Measurements from ENCODE around the gene TNRC6B. TPM values are rescaled to one million over a fixed set of nuclear protein-coding genes. Genes with fewer than 3 reads are reported as not detected.
"Not testable (repeated sequence)": the region's sequence is repeated elsewhere in the genome, so short reads cannot be mapped to it uniquely, and the experiment has no call there.

TNRC6B gene
- total and polyA plus RNA-seq, 2 donors from 2014 or later, result 2.7 to 63.2 TPM

DNA sequence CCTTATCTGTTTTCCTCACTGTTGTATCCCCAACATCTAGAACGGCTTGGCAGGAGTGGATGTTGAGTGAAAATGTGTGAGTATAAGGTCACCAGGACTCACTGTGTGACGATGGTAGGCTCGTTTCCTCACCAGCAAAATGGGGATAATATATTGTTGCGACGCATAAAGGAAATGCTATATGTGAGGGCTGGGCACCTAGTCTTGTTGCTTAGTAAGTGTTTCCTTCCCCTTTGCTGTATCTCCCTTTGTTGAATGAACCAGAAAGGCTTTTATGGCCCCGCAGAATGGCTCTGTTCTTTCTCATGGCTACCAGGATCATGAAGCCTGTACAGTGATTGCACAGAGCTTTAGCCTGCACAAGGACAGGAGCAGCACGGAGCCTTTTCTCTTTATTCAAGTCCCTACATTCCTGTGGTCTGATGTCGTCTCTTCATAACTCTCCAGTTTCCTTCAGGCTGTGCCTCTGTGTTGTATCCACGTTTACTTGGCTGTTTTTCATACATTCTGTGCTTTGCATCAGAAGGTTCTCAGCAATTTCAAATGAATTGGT lies 5.4 kb downstream of the TNRC6B start:
- Histone ChIP-seq H3K9ac (ENCODE audit: low read length in 3 of 3) (no peak overlapping the region), H3K4me3 (ENCODE audit: low read length in 3 of 3) (no peak overlapping the region)
- no peak for FAIRE-seq

DNA sequence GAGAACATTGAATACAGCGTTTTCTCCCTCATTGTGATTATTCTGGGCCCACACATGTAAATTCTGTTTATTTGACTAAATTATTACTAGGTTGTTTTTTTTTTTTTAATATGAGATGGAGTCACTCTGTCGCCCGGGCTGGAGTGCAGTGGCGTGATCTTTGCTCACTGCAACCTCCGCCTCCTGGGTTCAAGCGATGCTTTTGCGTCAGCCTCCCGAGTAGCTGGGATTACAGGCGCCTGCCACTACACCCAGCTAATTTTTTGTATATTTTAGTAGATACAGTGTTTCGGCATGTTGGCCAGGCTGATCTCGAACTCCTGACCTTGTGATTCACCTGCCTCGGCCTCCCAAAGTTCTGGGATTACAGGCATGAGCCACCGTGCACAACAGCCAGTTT lies 5.9 kb downstream of the TNRC6B start:
- not testable (repeated sequence) for H3K9me3 ChIP-seq (ENCODE audit: control insufficient read depth in 2 of 3, insufficient read depth in 1 of 3, low read length in 3 of 3); FAIRE-seq

More for the DNA sequence above, 5.4 kb downstream of the TNRC6B start:
- no peaks in the 10 kb centered on the region for H3K36me3 ChIP-seq (ENCODE audit: control insufficient read depth in 2 of 3, insufficient read depth in 3 of 3, low read length in 3 of 3)
- peak in 2 of 5 donors; percentile 52 to 65 for DNase-seq
- no peaks in the 10 kb centered on the region for H3K9me3 ChIP-seq (ENCODE audit: control insufficient read depth in 2 of 3, insufficient read depth in 1 of 3, low read length in 3 of 3)
- TF ChIP-seq, protein P1, sequence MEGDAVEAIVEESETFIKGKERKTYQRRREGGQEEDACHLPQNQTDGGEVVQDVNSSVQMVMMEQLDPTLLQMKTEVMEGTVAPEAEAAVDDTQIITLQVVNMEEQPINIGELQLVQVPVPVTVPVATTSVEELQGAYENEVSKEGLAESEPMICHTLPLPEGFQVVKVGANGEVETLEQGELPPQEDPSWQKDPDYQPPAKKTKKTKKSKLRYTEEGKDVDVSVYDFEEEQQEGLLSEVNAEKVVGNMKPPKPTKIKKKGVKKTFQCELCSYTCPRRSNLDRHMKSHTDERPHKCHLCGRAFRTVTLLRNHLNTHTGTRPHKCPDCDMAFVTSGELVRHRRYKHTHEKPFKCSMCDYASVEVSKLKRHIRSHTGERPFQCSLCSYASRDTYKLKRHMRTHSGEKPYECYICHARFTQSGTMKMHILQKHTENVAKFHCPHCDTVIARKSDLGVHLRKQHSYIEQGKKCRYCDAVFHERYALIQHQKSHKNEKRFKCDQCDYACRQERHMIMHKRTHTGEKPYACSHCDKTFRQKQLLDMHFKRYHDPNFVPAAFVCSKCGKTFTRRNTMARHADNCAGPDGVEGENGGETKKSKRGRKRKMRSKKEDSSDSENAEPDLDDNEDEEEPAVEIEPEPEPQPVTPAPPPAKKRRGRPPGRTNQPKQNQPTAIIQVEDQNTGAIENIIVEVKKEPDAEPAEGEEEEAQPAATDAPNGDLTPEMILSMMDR (IDR thresholded peaks at IDR 0.05; ENCODE audit: borderline replicate concordance, extremely low read depth, insufficient read depth), result no peak
- peaks cover 2 to 26% (median 18%) of the 10 kb centered on the region in 3 donors for H3K4me1 ChIP-seq (ENCODE audit: control insufficient read depth in 2 of 3, insufficient read depth in 2 of 3, low read depth in 1 of 3, low read length in 3 of 3)
- H3K27me3 ChIP-seq (ENCODE audit: control insufficient read depth, insufficient read depth, low read length), result no peaks in the 10 kb centered on the region
- intact Hi-C loops (cut with DNase I), result no loop called here
- H3K27ac ChIP-seq (ENCODE audit: low read depth in 2 of 2, low read length in 2 of 2), result peak overlapping the region in 1 of 2 donors; percentile 18

DNA sequence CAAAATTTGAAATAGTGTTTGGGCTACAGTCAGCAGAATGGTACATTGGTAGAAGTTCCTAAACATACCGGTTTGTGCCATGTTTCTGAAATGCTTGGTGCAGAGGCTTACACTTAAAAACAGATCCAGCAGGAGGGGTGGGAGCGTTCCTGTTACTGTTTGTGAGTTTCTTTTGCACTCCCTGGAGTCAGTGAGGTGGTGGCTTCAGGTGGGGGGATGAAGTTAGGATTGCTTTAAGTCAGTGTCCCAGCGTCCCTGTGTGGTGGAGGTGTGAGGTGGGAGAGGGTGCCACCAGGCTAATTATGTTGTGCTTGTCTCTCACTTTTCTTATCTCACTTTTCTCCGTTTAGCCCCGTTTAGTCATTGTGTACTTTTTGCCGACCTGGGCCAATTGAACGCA lies 9.7 kb downstream of the TNRC6B start:
- no peak overlapping the region for H3K4me3 ChIP-seq (ENCODE audit: low read length in 3 of 3)
- H3K36me3 ChIP-seq (ENCODE audit: control insufficient read depth in 2 of 3, insufficient read depth in 3 of 3, low read length in 3 of 3), result no peaks in the 10 kb centered on the region
- no peak overlapping the region for H3K9ac ChIP-seq (ENCODE audit: low read length in 3 of 3)
- H3K27me3 ChIP-seq (ENCODE audit: control insufficient read depth, insufficient read depth, low read length), result no peaks in the 10 kb centered on the region
- no peaks in the 10 kb centered on the region for H3K9me3 ChIP-seq (ENCODE audit: control insufficient read depth in 2 of 3, insufficient read depth in 1 of 3, low read length in 3 of 3)
- intact Hi-C loops (cut with DNase I), result no loop called here
- TF ChIP-seq, protein P1 (IDR thresholded peaks at IDR 0.05; ENCODE audit: borderline replicate concordance, extremely low read depth, insufficient read depth), result no peak
- H3K27ac ChIP-seq (ENCODE audit: low read depth in 2 of 2, low read length in 2 of 2), result no peak overlapping the region
- FAIRE-seq, result no peak
- DNase-seq, result no peak
- peaks cover 0 to 15% (median 10%) of the 10 kb centered on the region in 3 donors for H3K4me1 ChIP-seq (ENCODE audit: control insufficient read depth in 2 of 3, insufficient read depth in 2 of 3, low read depth in 1 of 3, low read length in 3 of 3)

More for the DNA sequence above, 5.9 kb downstream of the TNRC6B start:
- H3K27ac ChIP-seq (ENCODE audit: low read depth in 2 of 2, low read length in 2 of 2); DNase-seq; H3K27me3 ChIP-seq (ENCODE audit: control insufficient read depth, insufficient read depth, low read length); H3K9ac ChIP-seq (ENCODE audit: low read length in 3 of 3); intact Hi-C loops (cut with DNase I); H3K4me3 ChIP-seq (ENCODE audit: low read length in 3 of 3); H3K36me3 ChIP-seq (ENCODE audit: control insufficient read depth in 2 of 3, insufficient read depth in 3 of 3, low read length in 3 of 3): not testable (repeated sequence)
- H3K4me1 ChIP-seq (ENCODE audit: control insufficient read depth in 2 of 3, insufficient read depth in 2 of 3, low read depth in 1 of 3, low read length in 3 of 3), result peaks cover 2 to 26% (median 18%) of the 10 kb centered on the region in 3 donors

DNA sequence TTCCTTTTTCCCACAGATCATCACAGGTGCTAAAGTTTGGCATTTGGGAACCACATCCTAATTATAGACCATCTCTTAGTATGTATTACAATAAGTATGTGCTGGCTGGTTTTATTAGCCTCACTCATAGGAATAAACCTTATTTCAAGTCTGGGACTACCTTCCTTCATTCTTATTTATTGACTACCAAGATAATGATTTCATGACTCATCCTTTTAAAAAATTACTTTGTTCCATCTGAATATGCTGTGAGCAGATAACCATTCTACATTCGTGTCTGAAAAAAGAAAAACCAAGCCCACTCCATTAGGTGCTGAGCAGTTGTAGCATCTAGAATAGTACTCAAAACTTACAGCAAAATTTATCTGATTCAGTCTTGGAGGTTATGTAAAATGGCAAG lies 12.3 kb downstream of the TNRC6B start:
- intact Hi-C loops (cut with DNase I), result no loop called here

More for the DNA sequence above, 12.3 kb downstream of the TNRC6B start:
- Histone ChIP-seq H3K4me1 (ENCODE audit: control insufficient read depth in 2 of 3, insufficient read depth in 2 of 3, low read depth in 1 of 3, low read length in 3 of 3) (peaks cover 0 to 15% (median 0%) of the 10 kb centered on the region in 3 donors), H3K4me3 (ENCODE audit: low read length in 3 of 3) (no peak overlapping the region), H3K27ac (ENCODE audit: low read depth in 2 of 2, low read length in 2 of 2) (no peak overlapping the region), H3K9ac (ENCODE audit: low read length in 3 of 3) (no peak overlapping the region), H3K36me3 (ENCODE audit: control insufficient read depth in 2 of 3, insufficient read depth in 3 of 3, low read length in 3 of 3) (no peaks in the 10 kb centered on the region), H3K9me3 (ENCODE audit: control insufficient read depth in 2 of 3, insufficient read depth in 1 of 3, low read length in 3 of 3) (no peaks in the 10 kb centered on the region), H3K27me3 (ENCODE audit: control insufficient read depth, insufficient read depth, low read length) (no peaks in the 10 kb centered on the region)
- DNase-seq (no peak), FAIRE-seq (no peak)
- TF ChIP-seq, protein P1 (IDR thresholded peaks at IDR 0.05; ENCODE audit: borderline replicate concordance, extremely low read depth, insufficient read depth), result no peak
